Measurements from ENCODE around the gene HDGF. TPM values are rescaled to one million over a fixed set of nuclear protein-coding genes. Genes with fewer than 3 reads are reported as not detected.
A peak's percentile ranks its signal among the peaks of the same experiment; 100 is the strongest.

The HDGF gene
- total RNA-seq, 4 donors from 2014 or later, result 41.2 to 150 (median 73.7) TPM

GRCh38 chr1:156727926-156728598 is 23.4 kb downstream of the HDGF start, which contains the start of gene METTL25B:
Gene METTL25B, plus strand, starts transcription at chr1:156728469. Its CDS starts 636 bp downstream, at chr1:156729105.
- Histone ChIP-seq H3K4me1 (peaks cover 15% of the 10 kb centered on the region in 2 donors), H3K36me3 (no peaks in the 10 kb centered on the region), H3K27me3 (no peaks in the 10 kb centered on the region), H3K4me3 (peak within 1 kb of the TSS; percentile 80 to 87), H3K9me3 (no peaks in the 10 kb centered on the region), H3K27ac (peak within 1 kb of the TSS; percentile 96 to 99)
- intact Hi-C loops (cut with DNase I; ENCODE audit: low total_unique reads), result loop anchor here (10.0 kb wide), 1 partner anchor 53 kb away; the partner anchor contains the start of gene NES
- peak; percentile 78 to 83 for DNase-seq
- TF ChIP-seq POLR2A (IDR thresholded peaks at IDR 0.05) (no peak), CTCF (IDR thresholded peaks at IDR 0.05) (no peak)

- H3K36me3 ChIP-seq, result no peaks in the 10 kb centered on the region
- H3K9me3 ChIP-seq, result no peaks in the 10 kb centered on the region
- H3K27me3 ChIP-seq, result no peaks in the 10 kb centered on the region
- peaks cover 15% of the 10 kb centered on the region in 2 donors for H3K4me1 ChIP-seq
- peak overlapping the region; percentile 96 to 99 for H3K27ac ChIP-seq
- no peak for DNase-seq
- intact Hi-C loops (cut with DNase I; ENCODE audit: low total_unique reads), result loop anchor here (10.0 kb wide), 1 partner anchor 53 kb away; the partner anchor contains the start of gene NES
- TF ChIP-seq CTCF (IDR thresholded peaks at IDR 0.05), result no peak
- no peak for TF ChIP-seq POLR2A (IDR thresholded peaks at IDR 0.05)
- H3K4me3 ChIP-seq, result peak overlapping the region; percentile 80 to 87
Observed at GRCh38 chr1:156727492-156727891, 24.0 kb downstream of the HDGF start.

- Histone ChIP-seq H3K4me1 (peaks cover 15% of the 10 kb centered on the region in 2 donors), H3K9me3 (no peaks in the 10 kb centered on the region), H3K36me3 (no peaks in the 10 kb centered on the region), H3K4me3 (peak overlapping the region in 1 of 2 donors; percentile 17), H3K27ac (peak overlapping the region in 1 of 2 donors; percentile 28), H3K27me3 (no peaks in the 10 kb centered on the region)
- DNase-seq, result no peak
- TF ChIP-seq POLR2A (IDR thresholded peaks at IDR 0.05) (no peak), CTCF (IDR thresholded peaks at IDR 0.05) (peak; percentile 11 to 41 (median 26))
- intact Hi-C loops (cut with DNase I; ENCODE audit: low total_unique reads), result loop anchor here (10.0 kb wide), 1 partner anchor 52 kb away; the partner anchor contains the start of gene NES
Observed at GRCh38 chr1:156726549-156727226, 24.8 kb downstream of the HDGF start.

GRCh38 chr1:156725683-156726280 is 25.7 kb downstream of the HDGF start:
- peaks cover 15% of the 10 kb centered on the region in 2 donors for H3K4me1 ChIP-seq
- TF ChIP-seq CTCF (IDR thresholded peaks at IDR 0.05) (peak; percentile 96 to 97 (median 96)), POLR2A (IDR thresholded peaks at IDR 0.05) (peak in 1 of 2 donors; percentile 9)
- intact Hi-C loops (cut with DNase I; ENCODE audit: low total_unique reads), result loop anchor here (2.0 to 10.0 kb wide), 2 partner anchors 35 to 51 kb away; partner anchors contain the start of gene NES
- H3K9me3 ChIP-seq, result no peaks in the 10 kb centered on the region
- H3K36me3 ChIP-seq, result no peaks in the 10 kb centered on the region
- H3K27me3 ChIP-seq, result no peaks in the 10 kb centered on the region
- H3K4me3 ChIP-seq, result peak overlapping the region; percentile 12 to 17
- H3K27ac ChIP-seq, result peak overlapping the region in 1 of 2 donors; percentile 28
- peak; percentile 88 to 89 for DNase-seq
